HepG2 (cell line): ENCODE data around the gene ZNF444. TPM values are rescaled to one million over a fixed set of nuclear protein-coding genes. Genes with fewer than 3 reads are reported as not detected.

Source experiments
- CEBPG ChIP-seq: IDR thresholded peaks from 2 replicates; pipeline ENCODE4 v1.6.1; 2016
- CENPT ChIP-seq: sonication (generic); formaldehyde crosslinking; IDR thresholded peaks from 2 replicates; pipeline ENCODE4 v1.8.0; 2022; ENCODE audit warnings: low read depth, mild to moderate bottlenecking, moderate library complexity, missing genetic modification reagents
- FUBP1 ChIP-seq: sonication (generic); formaldehyde crosslinking; IDR thresholded peaks from 2 replicates; pipeline ENCODE4 v1.5.1; 2020; ENCODE audit warnings: missing genetic modification reagents, mild to moderate bottlenecking, borderline replicate concordance
- HOXA3 ChIP-seq: sonication (generic); formaldehyde crosslinking; IDR thresholded peaks from 2 replicates; pipeline ENCODE4 v1.5.0; 2020; ENCODE audit warnings: missing genetic modification reagents
- KMT2B ChIP-seq: IDR thresholded peaks from 2 replicates; pipeline ENCODE4 v1.6.1; 2016; ENCODE audit warnings: missing genetic modification reagents, missing compliant biosample characterization
- NFIC ChIP-seq: IDR thresholded peaks from 2 replicates; pipeline ENCODE4 v1.6.1; 2012; ENCODE audit warnings: mild to moderate bottlenecking, low read length, inconsistent platforms
- REXO4 ChIP-seq: sonication (generic); formaldehyde crosslinking; IDR thresholded peaks from 2 replicates; pipeline ENCODE4 v1.8.0; 2022; ENCODE audit warnings: missing genetic modification reagents, mild to moderate bottlenecking, borderline replicate concordance
- SP5 ChIP-seq: IDR thresholded peaks from 2 replicates; pipeline ENCODE4 v1.6.1; 2016; ENCODE audit warnings: low read depth, borderline replicate concordance
- TFE3 ChIP-seq: IDR thresholded peaks from 2 replicates; pipeline ENCODE4 v1.6.1; 2016
- THAP7 ChIP-seq: sonication (generic); formaldehyde crosslinking; IDR thresholded peaks from 2 replicates; pipeline ENCODE4 v1.8.1; 2023; ENCODE audit warnings: mild to moderate bottlenecking, missing genetic modification reagents
- TOE1 ChIP-seq: sonication (generic); formaldehyde crosslinking; IDR thresholded peaks from 2 replicates; pipeline ENCODE4 v1.4.0; 2020; ENCODE audit warnings: mild to moderate bottlenecking, missing genetic modification reagents
- YY1 ChIP-seq: IDR thresholded peaks from 2 replicates; pipeline ENCODE4 v1.6.1; 2011; ENCODE audit warnings: low read length, low read depth, moderate library complexity, mild to moderate bottlenecking; ENCODE audit not compliant: insufficient read depth, insufficient replicate concordance
- ZNF687 ChIP-seq: sonication (generic); formaldehyde crosslinking; IDR thresholded peaks from 2 replicates; pipeline ENCODE4 v1.5.1; 2020; ENCODE audit warnings: mild to moderate bottlenecking, missing genetic modification reagents, moderate library complexity
- ZNF788 ChIP-seq: sonication (generic); formaldehyde crosslinking; IDR thresholded peaks from 2 replicates; pipeline ENCODE4 v1.5.0; 2020; ENCODE audit warnings: mild to moderate bottlenecking, missing genetic modification reagents, borderline replicate concordance
- ZSCAN12 ChIP-seq: sonication (generic); formaldehyde crosslinking; IDR thresholded peaks from 2 replicates; pipeline ENCODE4 v1.9.0; 2021; ENCODE audit warnings: mild to moderate bottlenecking, missing genetic modification reagents
- ZSCAN20 ChIP-seq: sonication (generic); formaldehyde crosslinking; IDR thresholded peaks from 2 replicates; pipeline ENCODE4 v1.4.0; 2020; ENCODE audit warnings: missing genetic modification reagents, mild to moderate bottlenecking, borderline replicate concordance
- polyA plus RNA-seq, 8 experiments: library from polyadenylated mRNA; depleted of rRNA in 3 of 8; stranded (reverse) in 7 of 8; unstranded in 1 of 8; fragments of >200 nt; fragmentation: Illumina TruSeq in 4 of 8; extraction: Trizol in 4 of 8; gene quantifications; 2 replicates each; pipeline versions ENCODE4 v1.2.1 to v1.2.3, GENCODE V29; 2011 to 2016; ENCODE audit warnings: low read depth in 4 of 8, missing spikeins in 1 of 8, mixed read lengths in 1 of 8; ENCODE audit not compliant: insufficient read depth in 1 of 8
- total RNA-seq, 5 experiments: library from RNA; depleted of rRNA; stranded (reverse); fragments of >200 nt; fragmentation: Illumina TruSeq; extraction: Trizol; gene quantifications; 2 replicates each; pipeline ENCODE4 v1.2.3, GENCODE V29; 2016; ENCODE audit warnings: low read depth in 1 of 5
- TF ChIP-seq, protein P1 (sequence below): sonication (generic); formaldehyde crosslinking; IDR thresholded peaks from 2 replicates; pipeline ENCODE4 v1.8.0; 2022; ENCODE audit warnings: mild to moderate bottlenecking, missing genetic modification reagents, moderate library complexity

The ZNF444 gene
- total and polyA plus RNA-seq, 2 of the 13 experiments (the other 11 are each of a cell fraction or from before 2014, with no cell fraction given) = 27.4 to 30.3 TPM

DNA sequence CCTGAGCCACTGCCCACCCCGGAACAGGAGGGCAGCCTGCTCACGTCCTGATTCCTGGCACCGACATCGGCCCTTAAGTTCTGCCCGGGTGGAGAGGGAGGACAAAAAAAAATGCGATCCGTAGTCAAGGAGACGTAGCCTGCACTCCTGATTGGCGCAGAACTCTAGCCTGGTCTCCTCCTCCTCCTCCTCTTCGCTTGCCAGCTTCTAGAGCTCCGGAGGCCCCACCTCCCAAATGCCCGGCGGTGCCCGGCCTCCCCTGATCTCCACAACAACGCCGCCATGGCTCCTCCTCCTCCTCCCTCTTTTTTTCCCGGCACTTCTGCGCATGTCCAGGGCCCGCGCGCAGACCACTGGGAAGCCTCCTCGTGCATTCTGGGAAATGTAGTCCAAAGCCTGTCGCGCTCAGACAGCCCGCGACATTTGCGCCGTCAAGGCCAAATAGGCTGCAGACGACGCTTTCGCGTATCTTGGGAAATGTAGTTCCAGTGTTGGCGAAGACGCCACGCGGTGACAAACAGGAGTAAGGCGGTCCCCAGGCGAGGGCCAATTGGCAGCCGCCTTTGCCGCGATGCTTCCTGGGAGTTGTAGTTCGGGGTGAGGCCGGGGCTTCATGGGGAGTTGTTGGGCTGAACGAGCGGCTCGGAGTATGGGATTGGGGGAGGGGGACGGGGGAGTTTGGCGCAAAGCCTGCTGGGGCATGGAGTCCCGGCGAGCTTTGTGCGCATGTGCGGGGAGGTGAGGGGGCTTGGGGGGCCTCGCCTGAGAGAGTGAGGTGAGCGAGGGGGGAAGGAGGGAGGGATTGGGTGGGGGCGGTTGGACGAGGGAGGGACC is at the start of gene ZNF444 (continued):
- TF ChIP-seq REXO4 (CRISPR knock-in tag) = no peak
- peak; percentile 74 for TF ChIP-seq HOXA3 (CRISPR knock-in tag)
- TF ChIP-seq ZNF687 = peak; percentile 67
- no peak for TF ChIP-seq CEBPG (CRISPR knock-in tag)
- TF ChIP-seq SP5 (CRISPR knock-in tag) = no peak; the same call in 1 of the 2 replicates
- TF ChIP-seq, protein P1, sequence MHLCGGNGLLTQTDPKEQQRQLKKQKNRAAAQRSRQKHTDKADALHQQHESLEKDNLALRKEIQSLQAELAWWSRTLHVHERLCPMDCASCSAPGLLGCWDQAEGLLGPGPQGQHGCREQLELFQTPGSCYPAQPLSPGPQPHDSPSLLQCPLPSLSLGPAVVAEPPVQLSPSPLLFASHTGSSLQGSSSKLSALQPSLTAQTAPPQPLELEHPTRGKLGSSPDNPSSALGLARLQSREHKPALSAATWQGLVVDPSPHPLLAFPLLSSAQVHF (CRISPR knock-in tag) = no peak
- no peak for TF ChIP-seq THAP7 (CRISPR knock-in tag)
- no peak for TF ChIP-seq TOE1 (CRISPR knock-in tag)
- TF ChIP-seq NFIC = no peak
- TF ChIP-seq ZSCAN12 (CRISPR knock-in tag) = no peak
- no peak; the same call in 1 of the 2 replicates for TF ChIP-seq KMT2B (CRISPR knock-in tag)
- TF ChIP-seq CENPT (CRISPR knock-in tag) = no peak
- no peak for TF ChIP-seq FUBP1 (CRISPR knock-in tag)
- peak; percentile 78; the same call in 1 of the 2 replicates for TF ChIP-seq ZNF788 (CRISPR knock-in tag)
- TF ChIP-seq ZSCAN20 (CRISPR knock-in tag) = no peak
- no peak for TF ChIP-seq TFE3
- peak; percentile 90 for TF ChIP-seq YY1
